GM18858 (cell line): Measurements from ENCODE around the gene ACSF2.
"Not testable (repeated sequence)": the region's sequence is repeated elsewhere in the genome, so short reads cannot be mapped to it uniquely, and the experiment has no call there.

Experiments
- ATAC-seq: cut with Tn5 transposase; IDR thresholded peaks from one replicate; pipeline ENCODE4 v1.9.1; 2021; ENCODE audit not compliant: unreplicated experiment

Gene ACSF2

DNA sequence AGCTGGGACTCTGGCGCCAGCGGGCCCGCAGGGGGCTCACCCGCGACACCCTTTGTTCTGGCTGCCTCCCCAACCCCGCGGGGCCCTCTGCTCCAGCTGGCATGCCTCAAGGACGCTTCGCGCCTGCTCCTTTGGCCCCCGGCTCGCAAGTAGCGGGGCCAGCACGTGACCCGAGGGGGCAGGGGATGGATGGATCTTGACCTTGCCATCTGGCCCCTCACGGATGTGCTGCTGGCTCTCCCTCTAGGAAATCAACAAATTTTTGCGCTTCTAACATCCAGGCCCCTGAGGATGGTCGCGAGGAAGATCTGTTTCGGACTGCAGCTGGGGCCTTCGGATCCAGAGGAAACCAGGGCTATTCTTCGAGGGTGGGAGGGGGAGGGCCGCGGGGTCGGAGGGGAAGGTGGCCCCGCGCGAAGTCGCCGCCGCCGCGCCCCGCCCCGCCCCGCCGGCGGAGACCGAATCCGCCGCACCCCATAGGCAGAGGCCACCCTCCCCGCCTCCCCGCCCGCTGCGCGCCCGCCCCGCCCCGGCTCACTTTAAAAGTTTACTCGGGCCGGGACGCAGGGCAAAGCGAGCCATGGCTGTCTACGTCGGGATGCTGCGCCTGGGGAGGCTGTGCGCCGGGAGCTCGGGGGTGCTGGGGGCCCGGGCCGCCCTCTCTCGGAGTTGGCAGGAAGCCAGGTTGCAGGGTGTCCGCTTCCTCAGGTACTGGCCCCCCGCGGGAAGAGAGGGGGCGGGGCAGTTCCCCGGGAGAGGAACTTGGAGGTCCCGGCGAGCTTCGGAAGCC, at the start of gene ACSF2:
Gene ACSF2, plus strand, starts transcription at position 537 of the 790 bp plus-strand sequence. Its CDS starts 44 bp downstream, at position 581.
- no peak for ATAC-seq

GRCh38 chr17:50379351-50380132, 46.5 kb upstream of the ACSF2 start:
- no peak for ATAC-seq

GRCh38 chr17:50380369-50381259, 45.4 kb upstream of the ACSF2 start:
- no peak for ATAC-seq

DNA sequence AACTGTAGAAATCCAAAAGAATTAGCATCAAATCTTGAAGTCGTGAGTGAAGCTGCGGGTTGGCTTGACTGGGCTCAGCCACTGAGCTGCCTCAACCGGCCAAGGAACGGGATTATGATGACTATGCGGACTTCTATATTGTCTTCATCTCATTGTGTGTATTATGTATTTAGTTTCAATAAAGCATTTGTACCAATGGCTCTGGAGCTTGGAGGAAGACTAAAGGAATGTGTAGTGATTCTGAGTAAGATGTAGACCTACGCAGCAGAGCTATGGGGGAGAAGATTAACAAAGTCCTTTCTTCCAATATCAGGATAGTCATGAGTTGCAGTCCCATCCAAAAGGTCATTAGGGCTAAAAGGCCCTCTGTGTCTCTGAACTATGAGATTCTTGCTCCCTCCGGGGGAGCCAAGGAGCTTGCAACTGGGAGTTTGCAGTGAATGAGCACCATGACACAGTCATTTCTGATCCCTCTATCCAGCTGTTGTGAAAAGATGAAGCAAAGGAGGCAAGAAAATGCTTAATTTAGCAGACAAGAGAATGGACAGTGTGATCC, 44.7 kb upstream of the ACSF2 start:
- no peak for ATAC-seq

GRCh38 chr17:50381920-50382319, 44.1 kb upstream of the ACSF2 start:
- ATAC-seq = no peak

DNA sequence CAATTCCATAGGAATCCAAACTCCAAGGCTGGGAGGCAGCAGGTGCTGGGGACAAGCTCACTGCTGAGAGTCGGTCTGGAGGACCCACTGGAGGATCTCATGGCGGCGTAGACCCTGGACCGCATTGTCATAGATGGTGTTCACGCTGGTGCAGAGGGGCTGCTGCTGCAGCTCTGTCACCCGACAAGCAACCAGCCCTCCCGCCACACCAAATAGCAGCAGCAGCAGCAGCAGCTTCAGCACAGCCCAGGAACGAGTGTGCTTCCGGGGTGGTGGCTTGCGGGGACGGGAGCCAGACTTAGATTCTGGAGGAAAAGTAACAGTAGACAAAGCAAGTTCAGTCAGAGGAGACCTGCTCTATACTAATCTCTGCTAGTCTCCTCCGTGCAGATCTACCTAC, 43.1 kb upstream of the ACSF2 start:
- no peak for ATAC-seq

- no peak for ATAC-seq
These were observed 39.5 kb upstream of the ACSF2 start for GRCh38 chr17:50386510-50386909.

- ATAC-seq = no peak
These were observed 37.3 kb upstream of the ACSF2 start for GRCh38 chr17:50388728-50389127.

DNA sequence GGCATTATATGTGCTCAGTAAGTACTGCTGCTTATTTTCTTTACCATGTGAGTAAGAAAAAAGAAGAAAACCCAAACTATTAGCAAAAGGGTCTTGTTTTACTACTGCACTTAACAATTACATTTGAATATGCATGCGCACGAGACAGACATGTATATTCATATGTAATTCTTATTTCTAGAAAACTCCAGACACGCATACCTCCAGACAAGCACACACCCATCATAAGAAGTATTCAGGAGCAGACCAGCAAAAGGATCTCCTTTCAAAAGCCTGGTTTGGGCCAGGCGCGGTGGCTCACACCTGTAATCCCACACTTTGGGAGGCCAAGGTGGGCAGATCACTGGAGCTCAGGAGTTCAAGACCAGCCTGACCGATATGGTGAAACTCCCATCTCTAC, 36.5 kb upstream of the ACSF2 start:
- no peak for ATAC-seq

DNA sequence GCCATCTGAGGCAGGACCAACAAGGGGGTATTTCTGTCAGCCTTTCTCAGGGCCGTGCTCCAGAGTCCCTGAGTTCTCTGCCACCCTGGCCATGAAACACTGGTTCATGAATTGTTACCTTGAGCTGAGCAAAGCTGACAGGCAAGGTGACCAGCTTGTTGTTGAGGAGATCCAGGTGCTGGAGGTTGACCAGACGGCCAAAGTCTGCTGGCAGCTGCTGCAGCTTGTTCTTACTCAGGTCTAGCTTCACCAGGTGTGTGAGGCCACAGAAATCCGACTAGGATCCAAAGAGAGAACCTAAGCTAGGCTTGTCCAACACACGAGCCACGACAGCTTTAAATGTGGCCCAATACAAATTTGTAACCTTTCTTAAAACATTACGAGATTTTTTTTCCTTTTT, 33.4 kb upstream of the ACSF2 start:
- no peak for ATAC-seq

- no peak for ATAC-seq
These were observed 32.3 kb upstream of the ACSF2 start for GRCh38 chr17:50393700-50394099.

GRCh38 chr17:50394711-50395110, 31.3 kb upstream of the ACSF2 start:
- no peak for ATAC-seq

- ATAC-seq = no peak
These were observed 29.5 kb upstream of the ACSF2 start for GRCh38 chr17:50396261-50397110.

DNA sequence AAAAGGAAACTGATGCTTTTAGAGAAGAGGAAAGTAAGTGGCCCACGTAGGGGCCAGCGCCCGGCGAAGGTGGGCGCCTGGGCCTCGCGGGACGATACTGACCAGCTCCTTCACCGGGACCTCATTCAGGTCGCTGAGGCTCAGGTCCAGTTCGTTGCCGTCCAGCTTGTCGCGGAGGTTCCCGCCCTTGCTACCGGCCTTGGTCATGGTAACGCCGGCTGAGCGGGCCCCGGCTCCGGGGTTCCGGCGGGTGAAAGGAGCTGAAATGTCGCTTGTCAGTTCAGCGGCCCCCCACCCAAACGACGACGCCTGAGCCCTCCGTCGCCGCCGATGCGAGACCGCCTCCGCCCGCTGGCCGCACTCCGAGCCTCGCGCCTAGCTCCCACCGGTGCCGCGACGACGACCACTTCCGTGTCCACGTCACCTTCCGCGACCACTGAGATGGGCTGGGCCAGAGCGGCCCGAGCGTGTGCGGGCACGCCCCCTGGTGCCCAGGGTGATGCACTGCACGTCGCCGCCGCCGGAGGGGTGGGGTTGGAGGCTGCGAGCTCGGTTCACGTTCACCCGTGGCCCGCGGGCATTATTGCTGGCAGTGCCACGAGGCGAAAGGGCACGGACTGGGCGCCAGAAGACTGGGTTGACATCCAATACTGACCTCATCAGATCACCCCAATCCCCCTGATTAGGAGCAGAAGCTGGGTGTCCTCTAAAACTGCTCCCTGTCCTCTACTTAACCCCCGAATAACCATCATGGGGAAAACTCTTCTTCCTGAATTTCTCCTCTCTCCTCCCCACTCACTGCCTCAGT, 28.7 kb upstream of the ACSF2 start, which contains the start of gene LRRC59:
Gene LRRC59, minus strand, starts transcription at position 413 of the 808 bp plus-strand sequence. Its CDS starts 206 bp downstream, at position 207.
- peak; percentile 95 for ATAC-seq

DNA sequence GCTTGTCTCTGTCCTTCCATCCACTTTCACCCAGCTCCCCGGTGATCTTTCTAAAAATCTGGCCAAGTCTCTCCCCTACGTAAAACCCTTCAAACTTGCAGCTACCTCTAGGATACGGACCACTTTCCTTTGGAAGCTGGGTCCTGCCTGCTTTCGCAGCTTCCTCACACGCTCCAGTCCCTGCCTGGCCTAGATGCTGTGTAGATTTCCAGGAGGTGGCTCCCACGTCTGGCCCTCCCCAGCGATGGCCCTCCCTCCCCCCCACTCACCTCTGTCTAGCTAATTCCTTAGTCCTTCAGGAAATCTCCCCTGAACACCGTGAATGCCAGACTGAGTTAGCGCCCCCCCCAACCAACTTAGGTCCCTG, 28.1 kb upstream of the ACSF2 start:
- no peak for ATAC-seq

- ATAC-seq = not testable (repeated sequence)
These were observed 27.3 kb upstream of the ACSF2 start for GRCh38 chr17:50398672-50399071.

DNA sequence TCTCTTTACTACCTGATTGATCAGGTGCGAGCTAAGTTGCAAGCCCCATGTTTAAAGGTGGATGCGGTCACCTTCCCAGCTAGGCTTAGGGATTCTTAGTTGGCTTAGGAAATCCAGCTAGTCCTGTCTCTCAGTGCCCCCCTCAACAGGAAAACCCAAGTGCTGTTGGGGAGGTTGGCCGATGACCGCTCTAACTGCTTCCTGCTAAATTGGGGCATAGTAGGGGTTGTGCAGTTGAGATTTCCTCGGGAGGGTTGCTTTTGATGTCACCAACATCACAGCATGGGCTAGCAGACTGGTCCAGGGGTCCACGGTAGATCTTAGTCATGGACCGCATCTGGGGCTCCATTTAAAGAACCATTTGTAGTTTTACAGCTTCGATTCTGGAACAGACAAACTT, 26.4 kb upstream of the ACSF2 start:
- not testable (repeated sequence) for ATAC-seq

DNA sequence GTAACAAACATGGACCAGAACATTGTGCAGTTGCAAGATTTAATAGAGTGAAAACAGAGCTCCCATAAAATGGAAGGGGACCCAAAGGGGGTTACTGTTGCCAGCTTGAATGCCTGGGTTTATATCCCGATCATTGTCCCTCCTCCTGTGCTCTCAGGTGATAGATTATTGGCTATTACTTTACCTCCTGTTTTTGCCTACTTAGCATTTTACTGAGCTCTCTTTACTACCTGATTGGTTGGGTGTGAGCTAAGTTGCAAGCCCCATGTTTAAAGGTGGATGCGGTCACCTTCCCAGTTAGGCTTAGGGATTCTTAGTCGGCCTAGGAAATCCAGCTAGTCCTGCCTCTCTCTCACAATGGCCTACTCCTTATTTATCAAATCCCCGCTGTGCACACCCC, 20.7 kb upstream of the ACSF2 start:
- not testable (repeated sequence) for ATAC-seq

GRCh38 chr17:50406578-50406977, 19.4 kb upstream of the ACSF2 start:
- ATAC-seq = no peak
